ENCODE data around the gene AKT3.
"Not testable (repeated sequence)": the region's sequence is repeated elsewhere in the genome, so short reads cannot be mapped to it uniquely, and the experiment has no call there.

The AKT3 gene

GRCh38 chr1:243793298-243793697 is 56.7 kb downstream of the AKT3 start:
- intact Hi-C loops (cut with DNase I), result no loop called here
- DNase-seq, result no peak

- no peak for DNase-seq
- intact Hi-C loops (cut with DNase I), result no loop called here
These were observed 57.2 kb downstream of the AKT3 start for GRCh38 chr1:243792891-243793290.

GRCh38 chr1:243792401-243792800 is 57.6 kb downstream of the AKT3 start:
- intact Hi-C loops (cut with DNase I), result no loop called here
- no peak for DNase-seq

GRCh38 chr1:243791586-243792267 is 58.3 kb downstream of the AKT3 start:
- intact Hi-C loops (cut with DNase I), result no loop called here
- DNase-seq, result peak in 19 of 42 donors; percentile 5 to 48 (median 26)

GRCh38 chr1:243790404-243790803 is 59.6 kb downstream of the AKT3 start:
- intact Hi-C loops (cut with DNase I), result no loop called here
- no peak for DNase-seq

- intact Hi-C loops (cut with DNase I), result no loop called here
- no peak for DNase-seq
These were observed 63.5 kb downstream of the AKT3 start for GRCh38 chr1:243786531-243786930.

- intact Hi-C loops (cut with DNase I), result no loop called here
- DNase-seq, result no peak
These were observed 65.5 kb downstream of the AKT3 start for GRCh38 chr1:243784506-243784905.

GRCh38 chr1:243783714-243784113 is 66.3 kb downstream of the AKT3 start:
- intact Hi-C loops (cut with DNase I), result no loop called here
- DNase-seq, result no peak

- intact Hi-C loops (cut with DNase I); DNase-seq: not testable (repeated sequence)
These were observed 77.5 kb downstream of the AKT3 start for GRCh38 chr1:243772361-243773050.

- intact Hi-C loops (cut with DNase I), result no loop called here
These were observed 79.2 kb downstream of the AKT3 start for GRCh38 chr1:243770860-243771259.

GRCh38 chr1:243765676-243766075 is 84.4 kb downstream of the AKT3 start:
- intact Hi-C loops (cut with DNase I), result no loop called here

More at GRCh38 chr1:243770860-243771259, 79.2 kb downstream of the AKT3 start:
- DNase-seq, result no peak

GRCh38 chr1:243763806-243764205 is 86.2 kb downstream of the AKT3 start:
- DNase-seq, result peak in 4 of 42 donors; percentile 16 to 51 (median 28)
- intact Hi-C loops (cut with DNase I), result no loop called here

More at GRCh38 chr1:243765676-243766075, 84.4 kb downstream of the AKT3 start:
- no peak for DNase-seq

GRCh38 chr1:243758647-243759046 is 91.4 kb downstream of the AKT3 start:
- no peak for DNase-seq
- intact Hi-C loops (cut with DNase I), result loop anchor here (10.0 kb wide), 1 partner anchor 96 kb away; the partner anchor contains the start of gene AKT3

- DNase-seq, result no peak
- intact Hi-C loops (cut with DNase I), result loop anchor here (10.0 kb wide), 1 partner anchor 98 kb away; the partner anchor contains the start of gene AKT3
These were observed 93.5 kb downstream of the AKT3 start for GRCh38 chr1:243756529-243756928.

- intact Hi-C loops (cut with DNase I), result loop anchor here (10.0 kb wide), 1 partner anchor 100 kb away; the partner anchor contains the start of gene AKT3
- no peak for DNase-seq
These were observed 95.7 kb downstream of the AKT3 start for GRCh38 chr1:243754348-243754747.

- DNase-seq, result no peak
- intact Hi-C loops (cut with DNase I), result loop anchor here (10.0 kb wide), 1 partner anchor 103 kb away; the partner anchor contains the start of gene AKT3
These were observed 98.5 kb downstream of the AKT3 start for GRCh38 chr1:243751506-243751905.

- intact Hi-C loops (cut with DNase I), result loop anchor here (10.0 kb wide), 1 partner anchor 526 kb away; no protein-coding TSS in a partner anchor
- DNase-seq, result peak in 11 of 42 donors; percentile 25 to 79 (median 59)
These were observed 101.2 kb downstream of the AKT3 start for GRCh38 chr1:243748706-243749283.

GRCh38 chr1:243748227-243748626 is 101.8 kb downstream of the AKT3 start:
- intact Hi-C loops (cut with DNase I), result loop anchor here (10.0 kb wide), 1 partner anchor 527 kb away; no protein-coding TSS in a partner anchor
- DNase-seq, result no peak

- DNase-seq, result no peak
- intact Hi-C loops (cut with DNase I), result loop anchor here (10.0 kb wide), 1 partner anchor 528 kb away; no protein-coding TSS in a partner anchor
These were observed 103.3 kb downstream of the AKT3 start for GRCh38 chr1:243746751-243747150.

- no peak for DNase-seq
- intact Hi-C loops (cut with DNase I), result loop anchor here (10.0 kb wide), 1 partner anchor 529 kb away; no protein-coding TSS in a partner anchor
These were observed 104.7 kb downstream of the AKT3 start for GRCh38 chr1:243745356-243745755.

Data from head of caudate nucleus (tissue), 42 donors.